Iris pigment epithelial cell (primary cell): Measurements from ENCODE around the gene ANKRD55.
"Not testable (repeated sequence)": the region's sequence is repeated elsewhere in the genome, so short reads cannot be mapped to it uniquely, and the experiment has no call there.

Experiments
- DNase-seq: peaks from one replicate; pipeline ENCODE4 v3.0.0-alpha.2; 2011; ENCODE audit warnings: low read depth

Gene ANKRD55

GRCh38 chr5:56207537-56207936 is 25.6 kb downstream of the ANKRD55 start:
- DNase-seq, result peak; percentile 72

GRCh38 chr5:56206126-56206910 is 26.8 kb downstream of the ANKRD55 start:
- peak; percentile 79 for DNase-seq

GRCh38 chr5:56203936-56204335 is 29.2 kb downstream of the ANKRD55 start:
- DNase-seq, result not testable (repeated sequence)

- peak; percentile 77 for DNase-seq
Observed at GRCh38 chr5:56202483-56202882, 30.6 kb downstream of the ANKRD55 start.

- not testable (repeated sequence) for DNase-seq
Observed at GRCh38 chr5:56201762-56202261, 31.3 kb downstream of the ANKRD55 start.

GRCh38 chr5:56200971-56201666 is 32.0 kb downstream of the ANKRD55 start:
- peak; percentile 78 for DNase-seq

- no peak for DNase-seq
Observed at GRCh38 chr5:56195016-56195415, 38.1 kb downstream of the ANKRD55 start.

- no peak for DNase-seq
Observed at GRCh38 chr5:56192246-56192645, 40.9 kb downstream of the ANKRD55 start.

GRCh38 chr5:56191656-56192055 is 41.5 kb downstream of the ANKRD55 start:
- no peak for DNase-seq

- DNase-seq, result peak; percentile 85
Observed at GRCh38 chr5:56190497-56190896, 42.6 kb downstream of the ANKRD55 start.

- no peak for DNase-seq
Observed at GRCh38 chr5:56185768-56186311, 47.3 kb downstream of the ANKRD55 start.

- peak; percentile 97 for DNase-seq
Observed at GRCh38 chr5:56183506-56183905, 49.6 kb downstream of the ANKRD55 start.

- no peak for DNase-seq
Observed at GRCh38 chr5:56179442-56179841, 53.7 kb downstream of the ANKRD55 start.

GRCh38 chr5:56178823-56179222 is 54.3 kb downstream of the ANKRD55 start:
- no peak for DNase-seq

GRCh38 chr5:56176871-56177533 is 56.1 kb downstream of the ANKRD55 start:
- DNase-seq, result no peak

GRCh38 chr5:56176155-56176798 is 56.9 kb downstream of the ANKRD55 start:
- DNase-seq, result peak; percentile 76

GRCh38 chr5:56175488-56175887 is 57.6 kb downstream of the ANKRD55 start:
- peak; percentile 88 for DNase-seq

- no peak for DNase-seq
Observed at GRCh38 chr5:56175021-56175420, 58.1 kb downstream of the ANKRD55 start.

GRCh38 chr5:56172241-56172640 is 60.9 kb downstream of the ANKRD55 start:
- peak; percentile 72 for DNase-seq

GRCh38 chr5:56170557-56170956 is 62.6 kb downstream of the ANKRD55 start:
- DNase-seq, result peak; percentile 62

GRCh38 chr5:56169949-56170348 is 63.2 kb downstream of the ANKRD55 start:
- no peak for DNase-seq

GRCh38 chr5:56169281-56169680 is 63.8 kb downstream of the ANKRD55 start:
- DNase-seq, result no peak
